Kasumi-1 (cell line): ENCODE results near the gene FANCG.

Experiments used
- DNase-seq, 2 experiments: peaks; one replicate each; lab custom pipeline; 2025; lab: John Stamatoyannopoulos, UW

Gene FANCG

GRCh38 chr9:35060548-35061207 lies 19.1 kb downstream of the FANCG start:
- DNase-seq, result no peak

GRCh38 chr9:35059438-35059837 lies 20.3 kb downstream of the FANCG start:
- no peak for DNase-seq

- DNase-seq, result no peak
These were observed 22.5 kb downstream of the FANCG start for GRCh38 chr9:35057271-35057620.

- no peak for DNase-seq
These were observed 23.0 kb downstream of the FANCG start for GRCh38 chr9:35056571-35057270.

GRCh38 chr9:35054871-35055644 lies 24.7 kb downstream of the FANCG start:
- no peak for DNase-seq

GRCh38 chr9:35054185-35054835 lies 25.4 kb downstream of the FANCG start:
- no peak for DNase-seq

- DNase-seq, result peak; percentile 62 to 75
These were observed 28.4 kb downstream of the FANCG start for GRCh38 chr9:35051069-35051967.

- DNase-seq, result no peak
These were observed 31.2 kb downstream of the FANCG start for GRCh38 chr9:35048511-35048910.

- no peak for DNase-seq
These were observed 35.7 kb downstream of the FANCG start for GRCh38 chr9:35044071-35044470.

- DNase-seq, result no peak
These were observed 36.7 kb downstream of the FANCG start for GRCh38 chr9:35042891-35043545.

GRCh38 chr9:35042081-35042604 lies 37.6 kb downstream of the FANCG start:
- peak; percentile 12 to 46 for DNase-seq

GRCh38 chr9:35035851-35036701 lies 43.7 kb downstream of the FANCG start:
- no peak for DNase-seq

GRCh38 chr9:35033101-35033500 lies 46.6 kb downstream of the FANCG start:
- no peak for DNase-seq

GRCh38 chr9:35029852-35030251 lies 49.9 kb downstream of the FANCG start:
- DNase-seq, result no peak

- DNase-seq, result no peak
These were observed 50.5 kb downstream of the FANCG start for GRCh38 chr9:35029241-35029640.

GRCh38 chr9:35028341-35028740 lies 51.4 kb downstream of the FANCG start:
- no peak for DNase-seq

GRCh38 chr9:35027860-35028259 lies 51.9 kb downstream of the FANCG start:
- no peak for DNase-seq

GRCh38 chr9:35027374-35027773 lies 52.4 kb downstream of the FANCG start:
- DNase-seq, result no peak

- DNase-seq, result peak; percentile 24 to 28
These were observed 53.1 kb downstream of the FANCG start for GRCh38 chr9:35026671-35027070.
